DMS53 treated with DMSO at 0.1 percent for 48 hours (cell line): ENCODE measurements around the gene MALRD1.
A peak's percentile ranks its signal among the peaks of the same experiment; 100 is the strongest.

Source experiments
- DNase-seq: peaks from one replicate; lab custom pipeline; 2025; ENCODE audit not compliant: unreplicated experiment; lab: John Stamatoyannopoulos, UW

MALRD1 gene

GRCh38 chr10:19333631-19334030 lies 285.0 kb downstream of the MALRD1 start:
- no peak for DNase-seq

- DNase-seq, result no peak
These were observed 299.0 kb downstream of the MALRD1 start for GRCh38 chr10:19347621-19348020.

GRCh38 chr10:19367176-19367575 lies 318.6 kb downstream of the MALRD1 start:
- DNase-seq, result no peak

- DNase-seq, result no peak
These were observed 325.4 kb downstream of the MALRD1 start for GRCh38 chr10:19373988-19374387.

- no peak for DNase-seq
These were observed 337.3 kb downstream of the MALRD1 start for GRCh38 chr10:19385846-19386450.

GRCh38 chr10:19408924-19409323 lies 360.3 kb downstream of the MALRD1 start:
- DNase-seq, result no peak

- no peak for DNase-seq
These were observed 362.5 kb downstream of the MALRD1 start for GRCh38 chr10:19411119-19411518.

GRCh38 chr10:19412531-19412930 lies 363.9 kb downstream of the MALRD1 start:
- peak; percentile 34 for DNase-seq

- no peak for DNase-seq
These were observed 367.6 kb downstream of the MALRD1 start for GRCh38 chr10:19416164-19416563.

GRCh38 chr10:19417740-19418139 lies 369.1 kb downstream of the MALRD1 start:
- no peak for DNase-seq

GRCh38 chr10:19421674-19422073 lies 373.1 kb downstream of the MALRD1 start:
- DNase-seq, result no peak

- no peak for DNase-seq
These were observed 377.4 kb downstream of the MALRD1 start for GRCh38 chr10:19426034-19426433.

- DNase-seq, result no peak
These were observed 383.2 kb downstream of the MALRD1 start for GRCh38 chr10:19431622-19432351.

- no peak for DNase-seq
These were observed 401.3 kb downstream of the MALRD1 start for GRCh38 chr10:19449860-19450259.

GRCh38 chr10:19451356-19451755 lies 402.8 kb downstream of the MALRD1 start:
- DNase-seq, result no peak

GRCh38 chr10:19451937-19452336 lies 403.3 kb downstream of the MALRD1 start:
- DNase-seq, result no peak

GRCh38 chr10:19453967-19454366 lies 405.4 kb downstream of the MALRD1 start:
- DNase-seq, result no peak

GRCh38 chr10:19461588-19461987 lies 413.0 kb downstream of the MALRD1 start:
- no peak for DNase-seq

GRCh38 chr10:19466709-19467108 lies 418.1 kb downstream of the MALRD1 start:
- DNase-seq, result no peak

GRCh38 chr10:19468413-19468812 lies 419.8 kb downstream of the MALRD1 start:
- DNase-seq, result no peak

GRCh38 chr10:19469521-19469920 lies 420.9 kb downstream of the MALRD1 start:
- no peak for DNase-seq

- no peak for DNase-seq
These were observed 431.3 kb downstream of the MALRD1 start for GRCh38 chr10:19479854-19480253.

GRCh38 chr10:19480353-19480752 lies 431.8 kb downstream of the MALRD1 start:
- no peak for DNase-seq
